GM12892 (cell line): ENCODE results near the gene DGCR2.

Source experiments
- POLR2AphosphoS5 ChIP-seq: IDR thresholded peaks from 2 replicates; pipeline ENCODE4 v1.6.1; 2011; ENCODE audit warnings: low read depth, low read length, control low read depth
- TAF1 ChIP-seq: IDR thresholded peaks from 2 replicates; pipeline ENCODE4 v1.6.1; 2011; ENCODE audit warnings: low read depth, mild to moderate bottlenecking, control low read depth, low read length, borderline replicate concordance

- TF ChIP-seq POLR2AphosphoS5 (no peak), TAF1 (no peak)
Measured at GRCh38 chr22:19041704-19042074, 80.5 kb downstream of the DGCR2 start.
